Activated CD4-positive, alpha-beta T cell treated with anti-CD3 and anti-CD28 coated beads, Interleukin-2, amount 50 U/mL, for 24 hours (primary cell): ENCODE results near the gene ERBB2.

ENCODE experiments used
- DNase-seq, 2 donors: peaks; one replicate each; pipeline ENCODE4 v3.0.0-alpha.2; 2020; ENCODE audit warnings: low read depth in 1 of 2, low spot score in 1 of 2

The ERBB2 gene

DNA sequence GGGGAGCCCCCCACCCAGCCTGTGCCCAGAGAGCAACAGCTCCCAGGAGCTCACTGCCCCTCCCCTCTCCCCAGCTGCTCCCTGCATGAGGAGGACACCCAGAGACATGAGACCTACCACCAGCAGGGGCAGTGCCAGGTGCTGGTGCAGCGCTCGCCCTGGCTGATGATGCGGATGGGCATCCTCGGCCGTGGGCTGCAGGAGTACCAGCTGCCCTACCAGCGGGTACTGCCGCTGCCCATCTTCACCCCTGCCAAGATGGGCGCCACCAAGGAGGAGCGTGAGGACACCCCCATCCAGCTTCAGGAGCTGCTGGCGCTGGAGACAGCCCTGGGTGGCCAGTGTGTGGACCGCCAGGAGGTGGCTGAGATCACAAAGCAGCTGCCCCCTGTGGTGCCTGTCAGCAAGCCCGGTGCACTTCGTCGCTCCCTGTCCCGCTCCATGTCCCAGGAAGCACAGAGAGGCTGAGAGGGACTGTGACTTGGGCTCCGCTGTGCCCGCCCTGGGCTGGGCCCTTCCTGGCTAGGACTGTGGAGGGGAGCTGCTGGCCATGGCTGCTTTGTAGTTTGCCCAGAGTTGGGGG, 34.1 kb upstream of the ERBB2 start:
- no peak for DNase-seq

DNA sequence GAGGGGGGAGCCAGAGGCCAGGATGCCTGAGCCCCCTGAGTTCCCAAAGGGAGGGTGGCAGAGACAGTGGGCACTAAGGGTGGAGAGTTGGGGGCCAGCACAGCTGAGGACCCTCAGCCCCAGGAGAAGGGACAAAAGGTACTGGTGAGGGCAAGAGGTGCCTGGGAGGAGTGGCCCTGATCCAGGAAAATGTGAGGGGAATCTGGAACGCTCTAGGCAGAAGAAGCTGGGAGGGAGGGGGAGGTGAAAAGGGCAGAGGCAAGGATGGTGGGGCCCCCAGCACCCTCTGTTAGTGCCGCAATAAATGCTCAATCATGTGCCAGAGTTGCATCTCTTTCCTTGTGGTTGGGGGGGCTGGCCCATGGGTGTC, 33.6 kb upstream of the ERBB2 start:
- no peak for DNase-seq

DNA sequence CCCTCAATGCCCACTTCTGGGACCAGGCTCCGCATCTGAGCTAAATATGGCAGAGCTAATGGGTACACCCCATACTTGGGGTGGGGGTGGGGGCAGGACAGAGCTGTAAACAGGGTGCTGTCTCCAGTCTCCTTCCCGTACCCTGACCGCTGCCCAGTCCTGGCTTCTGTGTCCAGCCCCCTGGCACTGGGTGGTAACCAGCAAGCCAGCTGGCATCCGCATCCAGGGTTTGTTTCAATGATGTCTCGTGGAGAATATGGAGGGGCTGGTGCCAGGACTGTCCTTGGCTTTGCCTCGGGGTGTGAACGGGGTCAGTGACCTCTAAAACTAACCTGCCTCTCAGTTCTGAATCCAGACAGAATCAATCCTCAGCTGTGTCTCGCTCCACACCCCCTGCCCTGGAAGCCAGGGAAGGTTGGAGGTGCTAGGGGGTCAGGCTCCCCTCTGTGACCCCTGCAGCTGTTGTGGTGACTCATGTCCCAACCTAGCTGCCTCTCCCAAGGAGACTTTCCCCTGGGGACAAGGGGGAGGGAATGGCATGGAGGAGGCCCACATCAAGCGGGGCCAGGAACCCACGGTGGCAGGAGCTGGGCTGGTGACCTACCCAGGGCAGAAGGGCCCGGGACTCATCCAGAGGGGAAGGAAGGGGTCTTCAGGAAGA, 33.1 kb upstream of the ERBB2 start:
- no peak for DNase-seq

DNA sequence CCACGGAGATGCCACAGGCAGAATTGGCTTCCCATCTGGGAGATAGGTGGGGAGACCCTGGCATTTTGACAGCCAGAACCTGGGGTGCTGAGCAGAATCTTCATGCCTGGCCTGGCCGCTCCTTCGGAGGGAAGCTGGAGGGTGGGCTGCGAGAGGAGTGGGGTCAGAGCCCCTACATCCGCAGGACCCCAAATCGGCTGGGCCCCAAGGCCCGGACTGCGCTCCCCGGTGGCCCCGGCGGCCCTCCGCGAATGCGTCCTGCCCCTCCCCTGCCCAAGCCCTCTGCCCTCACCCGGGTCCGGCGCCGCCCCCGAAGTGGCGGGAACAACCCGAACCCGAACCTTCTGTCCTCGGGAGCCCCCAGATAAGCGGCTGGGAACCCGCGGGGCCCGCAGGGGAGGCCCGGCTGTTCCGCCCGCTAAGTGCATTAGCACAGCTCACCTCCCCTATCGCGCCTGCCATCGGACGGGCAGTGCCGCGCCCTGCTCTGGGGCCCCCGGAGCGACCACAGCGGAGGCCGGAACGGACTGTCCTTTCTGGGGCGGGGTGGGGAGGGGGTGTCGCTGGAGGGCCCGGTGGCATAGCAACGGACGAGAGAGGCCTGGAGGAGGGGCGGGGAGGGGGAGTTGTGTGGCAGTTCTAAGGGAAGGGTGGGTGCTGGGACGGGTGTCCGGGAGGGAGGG, 32.5 kb upstream of the ERBB2 start:
- no peak for DNase-seq

DNA sequence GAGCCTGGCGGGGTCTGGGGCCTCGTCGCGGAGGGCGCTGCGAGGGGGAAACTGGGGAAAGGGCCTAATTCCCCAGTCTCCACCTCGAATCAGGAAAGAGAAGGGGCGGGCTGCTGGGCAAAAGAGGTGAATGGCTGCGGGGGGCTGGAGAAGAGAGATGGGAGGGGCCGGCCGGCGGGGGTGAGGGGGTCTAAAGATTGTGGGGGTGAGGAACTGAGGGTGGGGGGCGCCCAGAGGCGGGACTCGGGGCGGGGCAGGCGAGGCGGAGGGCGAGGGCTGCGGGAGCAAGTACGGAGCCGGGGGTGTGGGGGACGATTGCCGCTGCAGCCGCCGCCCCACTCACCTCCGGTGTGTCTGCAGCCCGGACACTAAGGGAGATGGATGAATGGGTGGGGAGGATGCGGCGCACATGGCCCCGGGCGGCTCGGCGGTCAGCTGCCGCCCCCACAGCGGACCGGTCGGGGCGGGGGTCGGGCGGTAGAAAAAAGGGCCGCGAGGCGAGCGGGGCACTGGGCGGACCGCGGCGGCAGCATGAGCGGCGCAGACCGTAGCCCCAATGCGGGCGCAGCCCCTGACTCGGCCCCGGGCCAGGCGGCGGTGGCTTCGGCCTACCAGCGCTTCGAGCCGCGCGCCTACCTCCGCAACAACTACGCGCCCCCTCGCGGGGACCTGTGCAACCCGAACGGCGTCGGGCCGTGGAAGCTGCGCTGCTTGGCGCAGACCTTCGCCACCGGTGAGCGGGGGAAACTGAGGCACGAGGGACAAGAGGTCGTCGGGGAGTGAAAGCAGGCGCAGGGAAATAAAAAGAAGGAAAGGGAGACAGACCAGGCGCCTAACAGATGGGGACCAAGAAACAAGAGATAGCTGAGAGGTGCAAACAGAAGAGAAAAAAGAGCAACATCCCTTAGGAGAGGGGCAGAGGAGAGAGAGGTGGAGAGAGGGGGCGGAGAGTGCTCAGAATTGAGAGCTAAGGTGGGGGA, 31.6 kb upstream of the ERBB2 start, which contains the start of gene PNMT:
Gene PNMT, plus strand, starts transcription at position 509 of the 980 bp plus-strand sequence. Its CDS starts 23 bp downstream, at position 532.
- peak; percentile 50 to 58 for DNase-seq

DNA sequence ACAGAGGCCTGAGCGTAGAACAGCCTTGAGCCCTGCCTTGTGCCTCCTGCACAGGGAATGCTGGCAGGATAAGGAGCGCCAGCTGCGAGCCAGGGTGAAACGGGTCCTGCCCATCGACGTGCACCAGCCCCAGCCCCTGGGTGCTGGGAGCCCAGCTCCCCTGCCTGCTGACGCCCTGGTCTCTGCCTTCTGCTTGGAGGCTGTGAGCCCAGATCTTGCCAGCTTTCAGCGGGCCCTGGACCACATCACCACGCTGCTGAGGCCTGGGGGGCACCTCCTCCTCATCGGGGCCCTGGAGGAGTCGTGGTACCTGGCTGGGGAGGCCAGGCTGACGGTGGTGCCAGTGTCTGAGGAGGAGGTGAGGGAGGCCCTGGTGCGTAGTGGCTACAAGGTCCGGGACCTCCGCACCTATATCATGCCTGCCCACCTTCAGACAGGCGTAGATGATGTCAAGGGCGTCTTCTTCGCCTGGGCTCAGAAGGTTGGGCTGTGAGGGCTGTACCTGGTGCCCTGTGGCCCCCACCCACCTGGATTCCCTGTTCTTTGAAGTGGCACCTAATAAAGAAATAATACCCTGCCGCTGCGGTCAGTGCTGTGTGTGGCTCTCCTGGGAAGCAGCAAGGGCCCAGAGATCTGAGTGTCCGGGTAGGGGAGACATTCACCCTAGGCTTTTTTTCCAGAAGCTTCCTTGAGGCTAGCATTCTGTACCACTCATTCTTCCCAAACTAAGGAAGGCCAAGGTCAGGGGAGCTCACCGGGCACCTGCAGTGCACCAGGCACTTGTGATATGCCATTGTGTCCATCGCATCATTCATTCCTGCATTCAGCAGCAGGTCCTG, 29.7 kb upstream of the ERBB2 start:
- no peak for DNase-seq

DNA sequence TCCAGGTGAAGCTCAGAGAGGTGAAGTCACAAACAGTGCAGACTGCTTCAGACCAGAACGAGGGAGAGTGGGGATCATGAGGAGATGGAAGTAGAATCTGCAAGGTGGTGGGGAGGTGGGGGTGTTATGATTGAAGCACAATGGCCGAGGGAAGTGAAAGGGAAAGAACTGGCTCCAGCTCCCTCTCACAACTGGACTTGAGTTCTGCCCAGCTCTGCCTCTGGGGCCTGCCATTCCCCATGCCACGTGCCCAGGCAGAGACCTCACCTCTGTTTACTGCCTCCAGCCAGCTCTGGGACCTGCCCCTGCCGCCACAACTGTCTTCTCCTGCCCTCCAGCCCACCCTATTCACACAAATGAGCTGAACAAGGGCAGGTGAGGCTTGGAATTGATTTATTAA, 29.1 kb upstream of the ERBB2 start:
- no peak for DNase-seq

DNA sequence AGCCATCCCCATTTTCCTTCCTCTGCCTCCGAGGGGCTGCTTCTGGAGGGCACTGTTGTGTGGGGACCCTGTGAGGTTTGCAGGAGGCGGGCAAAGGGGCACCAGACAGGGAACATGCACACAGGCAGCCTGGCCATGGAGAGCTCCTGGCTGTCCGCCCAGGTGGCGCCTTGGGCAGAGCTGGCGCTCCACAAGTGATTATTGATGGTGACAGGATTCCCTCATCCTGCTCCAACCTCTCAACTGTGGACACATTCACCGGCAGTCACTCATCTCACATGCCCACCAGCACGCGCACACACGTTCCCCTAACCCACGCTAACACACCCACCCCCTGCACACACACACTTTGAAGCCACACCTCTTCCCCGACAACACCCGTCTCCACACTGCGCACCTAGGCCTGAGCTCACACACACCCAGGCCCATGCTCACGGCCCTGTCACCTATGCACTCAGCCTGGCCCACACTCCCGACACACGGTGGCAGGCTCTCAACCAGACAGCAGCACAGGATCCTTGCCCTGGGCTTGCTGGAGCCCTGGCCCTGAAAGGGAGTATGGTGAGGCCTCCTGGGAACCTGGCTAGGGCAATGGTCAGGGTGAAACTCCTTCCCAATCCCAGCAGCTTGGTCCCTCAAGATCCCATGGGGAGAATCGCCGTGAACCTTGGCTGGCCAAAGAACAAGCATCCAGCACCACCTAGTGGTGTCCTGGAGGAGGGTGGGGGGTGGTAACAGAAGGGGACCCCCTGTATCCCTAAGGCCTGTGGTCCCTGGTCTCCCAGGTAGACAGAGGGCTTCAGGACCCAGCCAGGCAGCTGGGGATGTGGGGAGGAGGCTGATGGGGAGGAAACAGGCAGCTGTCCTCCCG, 28.0 kb upstream of the ERBB2 start:
- no peak for DNase-seq

DNA sequence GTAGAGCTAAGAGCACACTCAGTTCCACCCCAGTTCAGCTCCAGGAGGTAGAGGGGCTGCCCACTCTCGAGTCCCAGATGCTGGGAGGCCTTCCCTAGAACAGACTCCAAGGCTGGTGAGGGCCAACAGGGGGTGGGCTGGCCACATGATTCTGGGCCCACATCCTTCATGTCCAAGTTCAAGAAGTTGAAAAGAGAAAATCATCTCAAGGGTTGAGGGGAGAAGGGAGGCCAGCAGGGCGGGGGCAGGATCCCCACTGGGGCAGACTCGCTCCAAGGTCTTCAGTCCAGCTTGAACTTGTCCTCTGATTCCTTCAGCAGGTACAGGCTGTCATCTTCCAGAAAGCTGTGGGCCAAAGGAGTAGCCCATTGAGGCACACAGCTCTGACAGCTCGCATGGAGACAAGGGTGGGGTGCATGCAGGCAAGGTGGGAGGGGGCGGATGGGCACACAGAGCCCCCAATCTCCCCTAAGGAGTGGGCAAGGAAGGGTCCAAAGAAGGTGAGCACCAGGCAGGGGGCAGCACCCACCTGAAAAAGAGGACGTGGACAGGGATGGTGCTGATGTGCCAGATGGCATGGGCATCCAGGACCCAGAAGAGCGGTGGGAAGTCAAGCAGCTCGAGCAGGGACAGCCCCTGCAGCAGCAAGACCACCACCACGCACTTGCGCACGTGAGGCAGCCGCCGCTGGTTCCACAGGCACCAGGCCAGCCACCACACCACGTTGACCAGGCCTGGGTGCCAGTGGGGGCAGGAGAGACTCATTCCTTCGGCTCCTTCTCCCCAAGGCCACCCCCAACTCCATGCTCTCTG, 27.1 kb upstream of the ERBB2 start:
- no peak for DNase-seq

DNA sequence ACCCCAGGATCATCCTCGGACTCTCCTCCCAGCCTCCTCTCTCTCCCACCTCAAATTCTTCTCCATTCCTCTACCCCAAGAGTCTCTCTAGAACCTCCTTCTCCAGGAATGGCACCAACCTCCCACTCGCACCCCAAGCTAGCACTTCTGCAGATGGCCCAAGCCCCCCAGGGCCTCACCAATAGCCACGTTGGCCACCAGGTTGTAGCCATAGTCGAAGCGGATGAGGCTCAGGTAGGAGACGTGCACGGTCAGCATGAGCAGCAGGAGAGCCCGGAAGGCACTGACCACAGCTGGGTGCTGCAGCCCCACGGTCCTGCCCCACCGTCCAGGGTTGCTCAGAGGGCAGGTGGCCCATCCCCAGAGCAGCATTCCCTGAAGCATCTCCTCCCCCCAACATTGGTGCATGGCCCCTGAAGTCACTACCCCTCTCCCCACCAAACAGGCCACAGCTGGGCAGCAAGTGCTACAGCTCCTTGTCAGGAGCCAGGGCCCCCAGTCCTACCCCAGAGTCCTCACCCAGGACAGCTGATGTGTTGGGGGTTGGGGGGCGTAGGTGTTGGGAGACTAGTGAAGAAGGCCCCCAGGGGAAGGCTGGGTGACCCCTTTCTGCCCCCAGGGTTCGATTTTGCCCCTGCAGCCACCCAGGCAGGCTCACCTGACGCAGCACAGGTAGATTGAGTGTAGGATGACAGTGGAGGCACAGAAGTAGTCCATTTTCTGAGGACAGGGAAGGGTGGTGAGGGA, 26.4 kb upstream of the ERBB2 start:
- no peak for DNase-seq

DNA sequence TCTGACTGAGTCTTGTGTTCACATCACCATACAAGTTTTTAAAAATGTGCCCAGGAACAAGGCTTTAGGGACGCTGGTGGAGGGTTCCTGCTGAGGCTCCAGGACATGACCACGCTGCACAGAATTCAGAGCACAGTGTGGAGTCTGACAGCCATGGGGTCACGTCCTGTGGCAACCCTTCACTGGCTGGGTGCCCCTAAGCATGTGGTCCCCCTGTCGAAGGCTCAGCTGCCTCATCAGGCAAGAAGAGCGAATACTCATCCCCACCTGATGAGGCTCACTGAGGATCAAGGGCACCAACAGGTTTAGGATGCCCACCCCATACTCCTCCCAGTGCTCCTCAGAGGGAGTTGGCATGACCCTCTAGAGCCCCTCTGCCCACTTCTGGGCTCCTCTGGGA, 25.7 kb upstream of the ERBB2 start:
- DNase-seq = no peak

DNA sequence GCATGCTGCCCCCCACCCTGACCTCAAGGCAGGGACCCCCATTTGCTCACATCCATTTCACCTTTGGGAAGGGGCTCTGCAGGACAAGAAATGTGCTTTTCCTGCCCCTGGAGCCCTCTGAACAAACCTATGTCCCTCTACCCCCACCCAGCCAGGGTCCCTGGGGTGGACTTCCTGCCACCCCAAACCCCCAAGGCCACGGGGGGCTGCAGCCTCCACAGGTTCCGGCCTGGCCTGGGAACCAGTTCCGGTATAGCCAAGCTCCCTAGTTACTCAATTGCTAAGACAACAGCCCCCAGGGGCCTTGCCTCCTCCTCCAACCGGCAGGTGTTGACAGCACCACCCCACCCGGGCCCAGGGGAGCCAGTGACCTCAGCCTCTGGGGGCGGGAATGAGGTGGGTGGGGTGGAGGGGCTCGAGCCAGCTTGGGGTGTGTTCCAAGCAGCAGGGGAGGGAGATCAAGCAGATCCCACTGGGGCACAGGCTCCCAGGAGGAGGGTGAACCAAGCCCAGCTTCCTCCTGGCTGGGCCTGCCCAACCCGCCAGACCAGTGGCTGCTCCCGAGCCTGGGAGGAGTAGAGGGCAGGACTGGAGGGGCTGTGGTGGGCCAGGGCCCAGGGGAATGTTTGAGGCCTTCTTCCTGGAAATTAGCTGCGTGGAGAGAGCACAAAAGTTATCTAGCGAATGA, 25.0 kb upstream of the ERBB2 start:
- no peak for DNase-seq

DNA sequence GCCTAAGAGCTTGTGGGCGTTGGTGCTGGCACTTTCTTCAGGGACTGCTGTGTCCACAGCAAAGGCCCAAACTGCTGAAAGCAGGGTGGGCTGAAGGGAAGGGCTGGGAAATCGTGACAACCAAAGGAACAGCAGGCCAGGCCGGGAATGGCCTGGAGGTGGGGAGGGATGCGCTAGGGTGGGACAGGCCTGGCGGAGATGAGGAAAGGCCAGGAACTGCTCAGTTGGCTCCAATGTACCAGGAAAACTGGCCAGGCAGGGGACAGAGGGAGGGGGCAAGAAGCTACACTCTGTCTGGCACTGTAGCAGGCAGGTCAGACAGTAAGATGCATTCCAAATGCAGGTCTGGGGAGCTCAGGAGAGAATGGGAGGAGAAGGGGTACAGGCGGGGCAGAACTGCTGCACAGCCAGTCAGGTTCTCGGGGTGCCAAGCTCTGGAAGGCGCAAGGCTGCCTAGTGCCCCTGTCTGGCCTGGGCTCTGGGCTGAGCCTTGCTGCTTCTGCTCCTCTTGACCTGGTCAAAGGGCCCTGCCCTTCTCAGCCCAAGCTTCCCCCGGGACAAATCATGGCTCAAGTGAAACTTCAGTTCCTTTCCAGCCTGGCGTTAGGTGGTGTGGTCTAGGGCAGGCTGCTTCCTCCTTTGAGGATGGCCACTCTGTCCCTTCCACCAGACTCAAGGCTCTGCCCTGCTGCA, 24.3 kb upstream of the ERBB2 start:
- no peak for DNase-seq

DNA sequence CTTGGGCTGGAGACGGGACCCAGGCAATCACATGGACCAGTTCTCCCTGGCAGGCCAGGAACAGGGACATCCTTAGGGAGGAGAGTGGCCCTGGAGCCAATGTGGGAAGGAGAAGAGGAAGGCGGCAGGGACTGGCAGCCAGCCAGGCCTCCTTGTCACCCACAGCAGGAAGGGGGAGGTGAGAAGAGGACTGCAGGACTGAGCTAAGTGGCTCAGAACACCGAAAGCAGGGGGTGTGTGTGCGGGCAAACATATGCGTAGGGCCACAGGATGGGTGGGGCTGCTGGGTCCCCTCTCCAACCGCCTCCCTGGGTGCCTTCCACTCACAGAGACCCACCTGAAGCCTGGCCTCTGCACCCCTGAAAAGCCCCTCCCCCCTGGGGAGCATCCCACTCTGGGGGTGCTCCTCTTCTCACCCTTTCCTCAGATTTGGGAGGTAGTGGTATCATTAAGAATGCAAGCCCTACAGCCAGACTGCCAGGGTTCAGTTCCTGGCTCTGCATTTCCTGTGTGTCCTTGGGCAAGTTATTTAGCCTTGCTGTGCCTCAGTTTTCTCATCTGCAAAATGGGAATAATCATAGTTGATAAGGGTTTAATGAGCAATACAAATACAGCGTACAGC, 23.6 kb upstream of the ERBB2 start:
- DNase-seq = no peak

DNA sequence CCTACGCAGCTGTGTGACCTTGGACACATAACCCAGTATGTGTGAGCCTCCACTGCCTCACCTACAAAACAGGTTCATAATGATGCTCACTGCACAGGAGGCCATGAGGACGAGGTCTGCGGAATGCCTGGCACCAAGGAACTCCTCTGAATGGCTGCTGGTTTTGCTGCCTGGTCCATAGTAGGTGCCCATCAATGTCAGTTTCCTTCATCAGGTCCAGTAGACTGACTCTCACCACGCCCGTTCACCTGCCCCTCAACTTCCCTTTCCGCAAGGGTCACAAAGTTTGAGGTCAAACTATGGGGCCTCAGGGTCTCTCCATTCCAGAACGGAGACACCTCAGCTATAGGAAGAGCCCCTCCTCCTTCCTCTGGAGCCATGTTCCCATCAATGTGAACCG, 22.8 kb upstream of the ERBB2 start:
- no peak for DNase-seq

DNA sequence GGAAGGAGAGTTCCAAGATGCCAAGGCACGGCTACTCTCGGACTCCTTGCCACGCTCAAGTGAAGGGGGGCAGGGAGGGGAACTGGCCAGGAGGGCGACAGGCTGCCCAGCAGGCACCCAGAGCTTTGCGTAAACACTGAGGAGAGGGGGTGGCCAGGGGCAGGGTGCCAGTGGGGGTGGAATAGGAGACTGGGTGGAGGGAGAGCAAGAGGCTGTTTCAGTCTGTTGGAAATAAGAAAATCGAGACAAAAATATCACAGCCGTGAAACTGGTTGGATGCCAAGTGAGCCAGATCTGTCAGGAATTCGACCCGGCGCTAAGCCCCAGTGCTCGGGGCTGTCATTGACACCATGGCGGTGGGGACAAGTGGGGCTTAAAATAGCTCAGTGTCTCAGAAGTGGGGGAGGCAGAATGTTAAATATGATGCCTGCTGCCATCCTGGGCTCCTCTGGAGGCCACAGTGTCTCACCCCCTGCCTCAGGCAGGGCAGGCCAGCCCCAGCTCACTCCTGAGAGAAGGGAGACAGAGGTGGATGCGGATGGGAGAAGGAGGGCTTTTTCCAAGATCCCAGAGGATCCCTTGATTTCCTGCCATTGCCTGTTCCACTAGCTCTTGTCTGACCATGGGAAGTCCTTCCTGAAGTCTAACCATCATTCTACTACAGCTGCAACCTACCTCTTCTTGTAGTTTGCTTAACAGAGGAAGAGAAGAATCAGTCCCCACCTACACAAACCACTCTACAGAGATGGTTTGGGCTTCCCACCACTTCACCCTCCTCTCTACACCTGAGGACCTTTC, 22.1 kb upstream of the ERBB2 start:
- DNase-seq = no peak
